Measurements from ENCODE around the gene FAM114A2. TPM values are rescaled to one million over a fixed set of nuclear protein-coding genes. Genes with fewer than 3 reads are reported as not detected.

The FAM114A2 gene
- total RNA-seq, 1 experiment from 2014 or later, result 19.8 TPM

GRCh38 chr5:154081246-154081645 lies 42.5 kb upstream of the FAM114A2 start:
- no peak for DNase-seq (ENCODE audit: low read depth, low spot score)
- CTCF ChIA-PET, result interaction anchor here (1.6 kb wide), 1 partner anchor 9 kb away, joined by 5 read pairs; no protein-coding TSS in a partner anchor

More at GRCh38 chr5:154081246-154081645, 42.5 kb upstream of the FAM114A2 start:
- H3K9ac ChIP-seq (ENCODE audit: low read length), result no peak overlapping the region
- H3K4me2 ChIP-seq (ENCODE audit: low read length), result no peak overlapping the region
- H3K27ac ChIP-seq (ENCODE audit: low read depth, low read length), result no peak overlapping the region
- intact Hi-C loops (cut with micrococcal nuclease), result no loop called here
- peaks cover 0 to 11% of the 10 kb centered on the region in 2 experiments; a peak in 2 of 4 replicates for H3K4me1 ChIP-seq (ENCODE audit: control insufficient read depth in 1 of 2, insufficient read depth in 2 of 2, low read length in 2 of 2)
- no peaks in the 10 kb centered on the region for H3K36me3 ChIP-seq (ENCODE audit: control insufficient read depth in 1 of 2, insufficient read depth in 2 of 2, low read length in 2 of 2)
- no peak for TF ChIP-seq POLR2AphosphoS5 (IDR thresholded peaks at IDR 0.05; ENCODE audit: low read depth, low read length)
- no peak for TF ChIP-seq SRF (IDR thresholded peaks at IDR 0.05; ENCODE audit: low read depth)
- no peak for TF ChIP-seq ZBTB33 (IDR thresholded peaks at IDR 0.05; ENCODE audit: extremely low read depth, insufficient replicate concordance, low read length)
- no peak for TF ChIP-seq EGR1 (IDR thresholded peaks at IDR 0.05; ENCODE audit: low read depth)
- no peak for TF ChIP-seq FOSL1 (IDR thresholded peaks at IDR 0.05; ENCODE audit: low read depth)
- no peak for TF ChIP-seq POLR2A (IDR thresholded peaks at IDR 0.05; ENCODE audit: borderline replicate concordance, extremely low read depth, insufficient read depth, insufficient read length)
- no peak for TF ChIP-seq SIN3A (IDR thresholded peaks at IDR 0.05; ENCODE audit: low read depth)
- no peak for TF ChIP-seq RAD21 (IDR thresholded peaks at IDR 0.05; ENCODE audit: low read depth)
- TF ChIP-seq CTCF (IDR thresholded peaks at IDR 0.05 in 2 of 3, conservative IDR thresholded peaks at IDR 0.05 in 1 of 3; ENCODE audit: borderline replicate concordance in 1 of 3, insufficient read depth in 1 of 3, low read depth in 2 of 3, low read length in 2 of 3), result no peak
- no peaks in the 10 kb centered on the region for H3K9me3 ChIP-seq (ENCODE audit: control insufficient read depth in 1 of 2, insufficient read depth in 1 of 2, low read depth in 1 of 2, low read length in 2 of 2)
- POLR2A ChIA-PET, result no interaction called here
- BruUV-seq (replicated peaks), result no TSS peak
- no peak overlapping the region for H3K4me3 ChIP-seq (replicated peaks in 1 of 2; ENCODE audit: low read depth in 1 of 2, low read length in 2 of 2)
- H4K20me1 ChIP-seq (ENCODE audit: insufficient read depth), result no peaks in the 10 kb centered on the region
- H3K79me2 ChIP-seq (ENCODE audit: insufficient read depth, low read length), result no peaks in the 10 kb centered on the region
- H2AFZ ChIP-seq (ENCODE audit: low read depth, low read length, poor library complexity, severe bottlenecking), result no peak overlapping the region
- RAD21 ChIA-PET (ENCODE audit: low non-redundant PET in 1 of 2, low total read pairs in 2 of 2, uncharacterized antibody in 2 of 2, unreplicated experiment in 2 of 2), result no interaction called here
- no peaks in the 10 kb centered on the region for H3K27me3 ChIP-seq (ENCODE audit: insufficient read depth, low read length)
- H3K9me2 ChIP-seq (ENCODE audit: insufficient read depth), result no peaks in the 10 kb centered on the region
- no peak for ATAC-seq
